H1 (cell line): ENCODE data around the gene PSME3. TPM values are rescaled to one million over a fixed set of nuclear protein-coding genes. Genes with fewer than 3 reads are reported as not detected.

Source experiments
- CTCF ChIA-PET: fragments of 300-600 bp; sonication (Branson Sonifier 250); formaldehyde crosslinking; loops from one replicate; lab custom pipeline; 2021; ENCODE audit not compliant: partially characterized antibody; lab: Charles Lee
- POLR2A ChIA-PET: fragments of 300-600 bp; sonication (Branson Sonifier 250); formaldehyde crosslinking; loops from one replicate; lab custom pipeline; 2021; ENCODE audit warnings: inconsistent platforms; ENCODE audit not compliant: partially characterized antibody; lab: Charles Lee
- DNase-seq, 2 experiments: peaks; one replicate each; pipeline versions ENCODE4 v3.0.0 to v3.0.0-alpha.2; 2010 to 2022; ENCODE audit warnings: low spot score in 2 of 2, low read depth in 1 of 2, mixed read lengths in 1 of 2
- FAIRE-seq: peaks from 2 replicates; lab custom pipeline; 2011; peaks lifted over from hg19 to GRCh38; lab: Jason Lieb, UNC
- H2AFZ ChIP-seq: 2 replicates; pipeline ENCODE4 v1.8.1; 2012; ENCODE audit warnings: low read length, inconsistent platforms
- H2AK5ac ChIP-seq: 2 replicates; pipeline ENCODE4 v1.6.1; 2013; ENCODE audit warnings: low read depth, low read length
- H2BK120ac ChIP-seq: replicated peaks from 2 replicates; pipeline ENCODE3; 2013; ENCODE audit warnings: low read depth, low read length, inconsistent platforms
- H2BK12ac ChIP-seq: 2 replicates; pipeline ENCODE4 v1.6.1; 2013; ENCODE audit warnings: low read depth, low read length
- H2BK15ac ChIP-seq: 2 replicates; pipeline ENCODE4 v1.6.1; 2013; ENCODE audit warnings: low read length
- H2BK20ac ChIP-seq: 2 replicates; pipeline ENCODE4 v1.6.1; 2013; ENCODE audit warnings: low read length
- H2BK5ac ChIP-seq: 2 replicates; pipeline ENCODE4 v1.6.1; 2013; ENCODE audit warnings: low read depth, low read length
- H3K14ac ChIP-seq: 2 replicates; pipeline ENCODE4 v1.6.1; 2013; ENCODE audit warnings: inconsistent platforms; ENCODE audit not compliant: insufficient read length
- H3K18ac ChIP-seq: 2 replicates; pipeline ENCODE4 v1.6.1; 2013; ENCODE audit warnings: low read length; ENCODE audit errors: extremely low read depth
- H3K23ac ChIP-seq: 2 replicates; pipeline ENCODE4 v1.6.1; 2013; ENCODE audit warnings: inconsistent platforms; ENCODE audit not compliant: insufficient read length
- H3K23me2 ChIP-seq: 2 replicates; pipeline ENCODE4 v1.6.1; 2013; ENCODE audit warnings: low read depth, low read length
- H3K27ac ChIP-seq: 2 replicates; pipeline ENCODE4 v1.6.1; 2011; ENCODE audit warnings: low read depth, low read length, inconsistent platforms
- H3K27me3 ChIP-seq, 4 experiments: replicated peaks in 1 of 4; 1 replicate in 1 of 4; 2 replicates in 3 of 4; pipeline versions ENCODE4 v1.6.1 to v1.8.1; 2011 to 2013; ENCODE audit warnings: low read length in 3 of 4, mild to moderate bottlenecking in 3 of 4, inconsistent platforms in 2 of 4, mixed read lengths in 2 of 4, moderate library complexity in 1 of 4; ENCODE audit not compliant: control insufficient read depth in 3 of 4, insufficient read depth in 3 of 4; ENCODE audit errors: extremely low read depth in 1 of 4
- H3K36me3 ChIP-seq, 4 experiments: 2 replicates each; pipeline versions ENCODE4 v1.6.1 to v1.8.1; 2011 to 2013; ENCODE audit warnings: mild to moderate bottlenecking in 4 of 4, low read length in 3 of 4, moderate library complexity in 2 of 4, control low read depth in 1 of 4, inconsistent platforms in 1 of 4; ENCODE audit not compliant: insufficient read depth in 4 of 4, control insufficient read depth in 2 of 4
- H3K4ac ChIP-seq: replicated peaks from 2 replicates; pipeline ENCODE3; 2013; ENCODE audit warnings: low read length, low read depth, mixed read lengths, inconsistent platforms; ENCODE audit not compliant: insufficient read length
- H3K4me1 ChIP-seq, 4 experiments: replicated peaks in 1 of 4; 1 replicate in 1 of 4; 2 replicates in 3 of 4; pipeline versions ENCODE4 v1.6.1 to v1.8.1; 2011 to 2013; ENCODE audit warnings: low read length in 3 of 4, inconsistent platforms in 2 of 4, mixed read lengths in 1 of 4; ENCODE audit not compliant: insufficient read depth in 4 of 4, control insufficient read depth in 3 of 4
- H3K4me2 ChIP-seq, 2 experiments: 2 replicates each; pipeline versions ENCODE4 v1.6.1 to v1.8.1; 2011 to 2013; ENCODE audit warnings: low read depth in 2 of 2, low read length in 2 of 2, control low read depth in 1 of 2, inconsistent platforms in 1 of 2, mild to moderate bottlenecking in 1 of 2; ENCODE audit not compliant: insufficient read depth in 1 of 2
- H3K4me3 ChIP-seq, 4 experiments: fragments of 200-600, 300-600 bp in 1 of 4; sonication (generic), shearing (Covaris generic), sonication (Bioruptor Twin) in 1 of 4; 2 replicates each; pipeline versions ENCODE4 v1.5.1 to v1.8.1; 2011 to 2016; ENCODE audit warnings: low read length in 4 of 4, low read depth in 3 of 4, control low read depth in 2 of 4, inconsistent platforms in 2 of 4, mild to moderate bottlenecking in 2 of 4, mixed read lengths in 1 of 4, moderate library complexity in 1 of 4; ENCODE audit not compliant: insufficient read depth in 2 of 4; ENCODE audit errors: extremely low read depth in 1 of 4
- H3K56ac ChIP-seq: replicated peaks from 2 replicates; pipeline ENCODE3; 2013; ENCODE audit warnings: low read depth, mild to moderate bottlenecking, mixed read lengths, low read length, inconsistent platforms; ENCODE audit not compliant: insufficient read length
- H3K79me1 ChIP-seq: 2 replicates; pipeline ENCODE4 v1.6.1; 2013; ENCODE audit warnings: low read depth, low read length, control low read depth
- H3K79me2 ChIP-seq, 2 experiments: 2 replicates each; pipeline versions ENCODE4 v1.6.1 to v1.8.1; 2012 to 2013; ENCODE audit warnings: low read length in 2 of 2, mild to moderate bottlenecking in 2 of 2, inconsistent platforms in 1 of 2; ENCODE audit not compliant: insufficient read depth in 2 of 2, control insufficient read depth in 1 of 2
- H3K9ac ChIP-seq, 4 experiments: replicated peaks in 1 of 4; 1 replicate in 1 of 4; 2 replicates in 3 of 4; pipeline versions ENCODE4 v1.6.1 to v1.8.1; 2011 to 2013; ENCODE audit warnings: low read depth in 3 of 4, low read length in 3 of 4, control low read depth in 2 of 4, mild to moderate bottlenecking in 2 of 4, moderate library complexity in 2 of 4, inconsistent platforms in 1 of 4; ENCODE audit errors: extremely low read depth in 1 of 4
- H3K9me3 ChIP-seq, 2 experiments: 2 replicates each; pipeline versions ENCODE4 v1.6.1 to v1.8.1; 2012 to 2013; ENCODE audit warnings: mild to moderate bottlenecking in 2 of 2, moderate library complexity in 2 of 2, control low read depth in 1 of 2, inconsistent platforms in 1 of 2, low read depth in 1 of 2, low read length in 1 of 2, mixed read lengths in 1 of 2; ENCODE audit not compliant: insufficient read depth in 2 of 2
- H4K20me1 ChIP-seq, 2 experiments: replicated peaks in 1 of 2; 2 replicates each; pipeline versions ENCODE3 to v1.8.1; 2011 to 2013; ENCODE audit warnings: inconsistent platforms in 2 of 2, low read length in 2 of 2, mild to moderate bottlenecking in 1 of 2; ENCODE audit not compliant: insufficient read depth in 2 of 2, control insufficient read depth in 1 of 2
- H4K5ac ChIP-seq: 2 replicates; pipeline ENCODE4 v1.6.1; 2013; ENCODE audit warnings: low read length, low read depth, mixed read lengths, inconsistent platforms; ENCODE audit not compliant: insufficient read length
- H4K8ac ChIP-seq: 2 replicates; pipeline ENCODE4 v1.8.0; 2013; ENCODE audit warnings: mild to moderate bottlenecking, moderate library complexity, low read length, inconsistent platforms; ENCODE audit not compliant: insufficient read depth; ENCODE audit errors: extremely low read depth
- H4K91ac ChIP-seq: replicated peaks from 2 replicates; pipeline ENCODE3; 2013; ENCODE audit warnings: low read length, mixed read lengths, inconsistent platforms; ENCODE audit not compliant: insufficient read length
- BACH1 ChIP-seq: IDR thresholded peaks from 2 replicates; pipeline ENCODE4 v1.6.1; 2012; ENCODE audit warnings: low read length, improper control_type of control experiment
- FOSL1 ChIP-seq: IDR thresholded peaks from 2 replicates; pipeline ENCODE4 v1.6.1; 2011; ENCODE audit warnings: mild to moderate bottlenecking, low read depth, low read length, moderate library complexity; ENCODE audit not compliant: insufficient read depth
- WGBS, 2 experiments: shearing (Covaris generic) in 1 of 2; methylation state at CpG; one replicate each; pipeline versions ENCODE4 v1.1.6 to v1.1.7; 2013 to 2015; ENCODE audit warnings: low lambda C conversion rate in 2 of 2, mixed read lengths in 2 of 2, inconsistent platforms in 1 of 2, low coverage in 1 of 2, missing lambda C conversion rate in 1 of 2; ENCODE audit not compliant: insufficient replicate concordance in 2 of 2, insufficient coverage in 1 of 2, insufficient read length in 1 of 2; ENCODE audit errors: extremely low coverage in 1 of 2, missing lambda C conversion rate in 1 of 2; 5-methylcytosine and 5-hydroxymethylcytosine counted together
- polyA plus RNA-seq, 7 experiments: library from polyadenylated mRNA; depleted of rRNA in 3 of 7; stranded (reverse) in 5 of 7; unstranded in 2 of 7; fragments of >200 nt in 5 of 7; fragments of 200-250 nt in 2 of 7; gene quantifications; 1 replicate in 5 of 7; 2 replicates in 1 of 7; 4 replicates in 1 of 7; pipeline versions ENCODE4 v1.2.1 to v1.2.3, GENCODE V29; 2011 to 2013; ENCODE audit warnings: missing spikeins in 2 of 7, mixed read lengths in 2 of 7
- total RNA-seq: library from RNA; stranded (reverse); fragmentation: NEBNext Ultra II Directional; extraction: Animal tissue kit (Norgen Biotek cat#: 25700); gene quantifications from 2 replicates; pipeline ENCODE4 v1.2.1, GENCODE V29; 2021

Gene PSME3
- total and polyA plus RNA-seq, 2 of the 8 experiments (the other 6 are each of a cell fraction or from before 2014, with no cell fraction given), result 149 to 224 TPM

DNA sequence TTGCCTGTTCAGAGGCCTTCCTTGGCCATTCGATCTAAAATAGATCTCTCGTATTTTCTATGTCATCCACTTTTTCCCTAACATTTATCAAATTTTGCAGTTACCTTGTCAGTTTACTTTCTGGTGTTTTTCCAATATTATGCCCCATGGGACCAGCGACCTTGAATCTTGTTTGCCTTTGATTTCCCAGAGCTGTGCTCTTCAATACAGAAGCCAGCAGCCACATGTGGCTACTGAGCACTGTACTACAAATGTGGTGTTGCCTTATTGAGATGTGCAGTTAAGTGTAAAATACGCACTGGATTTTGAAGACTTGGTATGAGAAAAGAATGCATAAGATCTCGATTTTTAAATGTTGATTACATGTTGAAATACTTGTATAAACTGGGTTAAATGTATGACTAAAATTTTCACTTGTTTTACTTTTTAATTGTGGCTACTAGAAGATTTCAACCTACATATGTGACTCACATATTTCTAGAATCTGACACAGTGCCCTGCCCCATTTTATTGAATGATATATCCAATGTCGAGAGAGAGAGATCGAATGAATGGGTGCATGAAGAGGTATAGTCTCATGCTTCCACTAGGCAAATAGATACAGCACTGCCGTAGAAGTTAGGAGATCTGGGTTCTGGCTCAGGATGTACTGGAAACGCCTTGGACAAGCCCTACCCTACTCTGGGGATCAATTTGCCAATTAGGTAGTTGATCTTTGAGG lies 824 bp upstream of the PSME3 start:
- Histone ChIP-seq H3K18ac (peak overlapping the region; percentile 91; the same call in 1 of the 2 replicates), H3K23me2 (peaks cover 9% of the 10 kb centered on the region), H2AK5ac (0 out of 2 replicates have a peak overlapping the region, but pooled peaks have one; percentile 30), H4K91ac (no peak overlapping the region), H3K27me3 (no peaks in the 10 kb centered on the region), H2BK12ac (peak overlapping the region; percentile 56; the same call in 1 of the 2 replicates), H3K4me2 (peak overlapping the region; percentile 89 to 94), H3K79me2 (peaks cover 3 to 22% of the 10 kb centered on the region in 2 experiments), H4K8ac (peak overlapping the region; percentile 100; the same call in 1 of the 2 replicates), H3K56ac (peak overlapping the region; percentile 93), H4K5ac (peak overlapping the region; percentile 88), H2BK15ac (no peak overlapping the region), H2AFZ (peak overlapping the region; percentile 94), H3K9ac (peak overlapping the region; percentile 94 to 99 (median 98)), H3K27ac (peak overlapping the region; percentile 99), H3K36me3 (peaks cover 3 to 23% (median 13%) of the 10 kb centered on the region in 4 experiments), H3K23ac (no peak overlapping the region), H2BK5ac (peak overlapping the region; percentile 99), H2BK20ac (no peak overlapping the region), H4K20me1 (no peaks in the 10 kb centered on the region), H3K4me1 (peaks cover 0 to 2% (median 0%) of the 10 kb centered on the region in 4 experiments; a peak in 2 of 7 replicates), H3K14ac (no peak overlapping the region), H3K4ac (no peak overlapping the region), H3K79me1 (peaks cover 2% of the 10 kb centered on the region; the same call in 1 of the 2 replicates), H2BK120ac (peak overlapping the region; percentile 1), H3K9me3 (no peaks in the 10 kb centered on the region), H3K4me3 (peak overlapping the region; percentile 75 to 99 (median 96))
- DNase-seq, result no peak
- FAIRE-seq, result no peak
- WGBS, 2 experiments, result 58% methylated on average over 9 of the region's 9 CpGs; no CpG with 5 or more reads in 1 of the 2 experiments
- TF ChIP-seq FOSL1 (no peak), BACH1 (no peak)
- POLR2A ChIA-PET, result interaction anchor here (1.6 to 8.9 kb wide), 6 partner anchors 10 to 169 kb away, joined by 4 to 111 read pairs (median 14); partner anchors contain the start of genes AOC2, AOC3, BECN1 and RPL27
- CTCF ChIA-PET, result interaction anchor here (1.0 to 4.2 kb wide), 4 partner anchors 11 to 136 kb away, joined by 3 to 45 read pairs (median 6); partner anchors contain the start of gene BECN1
